Measurements from ENCODE around the gene TCTA.
A peak's percentile ranks its signal among the peaks of the same experiment; 100 is the strongest.

Gene TCTA

GRCh38 chr3:49460956-49461355 is 48.7 kb downstream of the TCTA start:
- no peak for DNase-seq (ENCODE audit: low read depth, low spot score)

DNA sequence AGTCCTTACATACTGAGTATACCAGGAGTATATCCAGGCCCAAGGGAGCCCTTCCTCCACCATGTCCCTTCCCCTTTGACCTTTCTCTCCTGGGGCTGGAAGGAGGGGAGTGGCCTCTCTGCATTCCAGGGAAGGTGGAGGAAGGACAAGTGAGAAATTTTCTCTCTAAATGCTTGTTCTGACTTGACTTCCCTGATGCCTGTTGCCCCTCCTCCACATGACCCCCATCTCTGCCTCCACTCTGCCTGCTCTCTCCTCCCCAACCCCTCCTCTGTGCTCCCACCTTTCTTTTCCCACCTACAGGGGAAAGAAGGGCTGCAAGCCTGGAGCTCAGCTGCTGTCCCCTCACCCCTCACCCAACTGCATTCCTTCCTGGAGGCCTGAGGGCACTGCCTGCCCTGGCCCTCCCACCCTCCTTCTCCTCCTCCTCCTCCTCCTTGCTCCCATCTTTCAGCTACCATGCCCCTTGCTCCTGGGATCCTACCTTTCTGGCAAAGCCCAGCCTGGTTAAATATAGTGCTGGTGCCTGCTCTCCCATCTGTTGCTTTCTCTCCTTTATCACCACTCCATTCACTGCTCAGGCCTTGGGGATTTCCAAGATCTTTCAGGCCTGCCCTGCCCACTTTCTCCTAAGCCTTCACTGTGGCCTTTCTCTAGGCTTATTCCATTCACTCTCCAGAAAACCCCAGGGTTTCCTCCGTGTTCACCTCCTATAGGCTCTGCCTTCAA is 49.4 kb downstream of the TCTA start:
- peak; percentile 65 for DNase-seq (ENCODE audit: low read depth, low spot score)

DNA sequence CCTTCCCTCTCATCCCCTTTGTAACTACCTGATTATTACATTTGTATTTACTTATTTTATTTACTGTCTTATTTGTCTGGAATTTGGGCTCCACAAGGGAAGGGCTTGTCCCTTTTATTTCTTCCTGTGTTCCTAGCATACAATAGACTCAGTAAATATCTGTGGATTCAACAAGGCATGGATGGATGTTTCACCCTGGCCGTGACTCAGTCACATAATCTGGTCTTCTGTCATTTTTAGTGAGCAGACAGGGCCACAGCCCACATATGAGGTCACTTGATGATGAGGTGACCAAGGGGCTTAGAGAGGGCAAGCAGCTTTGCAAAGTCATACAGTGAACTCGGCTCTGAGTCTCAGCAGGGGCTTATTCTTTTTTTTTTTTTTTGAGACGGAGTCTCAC is 50.0 kb downstream of the TCTA start:
- DNase-seq (ENCODE audit: low read depth, low spot score), result peak; percentile 57

GRCh38 chr3:49465270-49466034 is 53.2 kb downstream of the TCTA start:
- DNase-seq (ENCODE audit: low read depth, low spot score), result peak; percentile 50

Data from astrocyte of the hippocampus (primary cell).